ENCODE data around the gene PPP1R36.
"Not testable (repeated sequence)": the region's sequence is repeated elsewhere in the genome, so short reads cannot be mapped to it uniquely, and the experiment has no call there.

The PPP1R36 gene

DNA sequence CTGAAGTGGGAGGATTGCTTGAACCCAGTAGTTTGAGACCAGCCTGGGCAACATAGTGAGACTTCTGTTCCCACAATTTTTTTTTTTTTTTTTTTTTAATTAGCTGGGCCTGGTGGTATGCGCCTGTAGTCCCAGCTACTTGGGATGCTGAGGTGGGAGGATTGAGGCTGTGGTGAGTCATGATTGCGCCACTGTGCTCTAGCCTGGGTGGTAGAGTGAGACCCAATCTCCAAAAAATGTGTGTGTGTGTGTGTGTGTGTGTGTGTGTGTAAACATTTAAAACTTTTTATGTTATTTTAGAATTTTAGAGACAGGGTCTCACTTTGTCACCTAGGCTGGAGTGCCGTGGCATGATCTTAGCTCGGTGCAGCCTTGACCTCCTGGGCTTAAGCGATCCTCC is 6.8 kb downstream of the PPP1R36 start:
- H3K4me3 ChIP-seq (ENCODE audit: low read length): no peak overlapping the region
- no peaks in the 10 kb centered on the region for H3K9me3 ChIP-seq (replicated peaks; ENCODE audit: insufficient read depth, low read length)
- no peaks in the 10 kb centered on the region for H3K4me1 ChIP-seq (ENCODE audit: low read length)
- no peaks in the 10 kb centered on the region for H3F3A ChIP-seq (ENCODE audit: insufficient read depth, low read length)
- no peaks in the 10 kb centered on the region for H3K9me2 ChIP-seq (replicated peaks; ENCODE audit: insufficient read depth, low read length)
- no peaks in the 10 kb centered on the region for H3K27me3 ChIP-seq (replicated peaks; ENCODE audit: insufficient read depth, low read length)
- TF ChIP-seq, protein P1, sequence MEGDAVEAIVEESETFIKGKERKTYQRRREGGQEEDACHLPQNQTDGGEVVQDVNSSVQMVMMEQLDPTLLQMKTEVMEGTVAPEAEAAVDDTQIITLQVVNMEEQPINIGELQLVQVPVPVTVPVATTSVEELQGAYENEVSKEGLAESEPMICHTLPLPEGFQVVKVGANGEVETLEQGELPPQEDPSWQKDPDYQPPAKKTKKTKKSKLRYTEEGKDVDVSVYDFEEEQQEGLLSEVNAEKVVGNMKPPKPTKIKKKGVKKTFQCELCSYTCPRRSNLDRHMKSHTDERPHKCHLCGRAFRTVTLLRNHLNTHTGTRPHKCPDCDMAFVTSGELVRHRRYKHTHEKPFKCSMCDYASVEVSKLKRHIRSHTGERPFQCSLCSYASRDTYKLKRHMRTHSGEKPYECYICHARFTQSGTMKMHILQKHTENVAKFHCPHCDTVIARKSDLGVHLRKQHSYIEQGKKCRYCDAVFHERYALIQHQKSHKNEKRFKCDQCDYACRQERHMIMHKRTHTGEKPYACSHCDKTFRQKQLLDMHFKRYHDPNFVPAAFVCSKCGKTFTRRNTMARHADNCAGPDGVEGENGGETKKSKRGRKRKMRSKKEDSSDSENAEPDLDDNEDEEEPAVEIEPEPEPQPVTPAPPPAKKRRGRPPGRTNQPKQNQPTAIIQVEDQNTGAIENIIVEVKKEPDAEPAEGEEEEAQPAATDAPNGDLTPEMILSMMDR (IDR thresholded peaks at IDR 0.05; ENCODE audit: low read length): no peak
- TF ChIP-seq EZH2phosphoT487 (IDR thresholded peaks at IDR 0.05; ENCODE audit: low read length): no peak
- no peak for TF ChIP-seq EZH2 (optimal IDR thresholded peaks at IDR 0.05; ENCODE audit: low read depth, low read length)
- no peaks in the 10 kb centered on the region for H3K79me2 ChIP-seq (ENCODE audit: low read length)
- no peak overlapping the region for H3K9ac ChIP-seq (ENCODE audit: low read length)
- no peak overlapping the region for H3K4me2 ChIP-seq (ENCODE audit: low read depth, low read length)
- H3K36me3 ChIP-seq (replicated peaks; ENCODE audit: insufficient read depth, low read length): no peaks in the 10 kb centered on the region
- no peak overlapping the region for H3K27ac ChIP-seq (ENCODE audit: low read length)
- no peak for DNase-seq
- no peak overlapping the region for H2AFZ ChIP-seq (ENCODE audit: low read length)
- no peaks in the 10 kb centered on the region for H4K20me1 ChIP-seq (ENCODE audit: insufficient read depth, low read length)

- not testable (repeated sequence) for H4K20me1 ChIP-seq (ENCODE audit: insufficient read depth, low read length); H3K27ac ChIP-seq (ENCODE audit: low read length); DNase-seq; H3K27me3 ChIP-seq (replicated peaks; ENCODE audit: insufficient read depth, low read length); H3K4me2 ChIP-seq (ENCODE audit: low read depth, low read length); H3K4me1 ChIP-seq (ENCODE audit: low read length); H3K36me3 ChIP-seq (replicated peaks; ENCODE audit: insufficient read depth, low read length); H3K79me2 ChIP-seq (ENCODE audit: low read length); H3F3A ChIP-seq (ENCODE audit: insufficient read depth, low read length); H3K9ac ChIP-seq (ENCODE audit: low read length); H3K9me3 ChIP-seq (replicated peaks; ENCODE audit: insufficient read depth, low read length); H3K9me2 ChIP-seq (replicated peaks; ENCODE audit: insufficient read depth, low read length); H2AFZ ChIP-seq (ENCODE audit: low read length); H3K4me3 ChIP-seq (ENCODE audit: low read length)
Measured at GRCh38 chr14:64558216-64558615, 8.5 kb downstream of the PPP1R36 start.

GRCh38 chr14:64561631-64562030 is 11.9 kb downstream of the PPP1R36 start:
- H3K27me3 ChIP-seq (replicated peaks; ENCODE audit: insufficient read depth, low read length): no peaks in the 10 kb centered on the region
- no peak for DNase-seq
- H3K4me2 ChIP-seq (ENCODE audit: low read depth, low read length): no peak overlapping the region
- H3F3A ChIP-seq (ENCODE audit: insufficient read depth, low read length): no peaks in the 10 kb centered on the region
- no peak overlapping the region for H3K27ac ChIP-seq (ENCODE audit: low read length)
- no peak overlapping the region for H3K4me3 ChIP-seq (ENCODE audit: low read length)
- H2AFZ ChIP-seq (ENCODE audit: low read length): no peak overlapping the region
- no peaks in the 10 kb centered on the region for H3K36me3 ChIP-seq (replicated peaks; ENCODE audit: insufficient read depth, low read length)
- TF ChIP-seq, protein P1 (IDR thresholded peaks at IDR 0.05; ENCODE audit: low read length): no peak
- TF ChIP-seq EZH2phosphoT487 (IDR thresholded peaks at IDR 0.05; ENCODE audit: low read length) (no peak), EZH2 (optimal IDR thresholded peaks at IDR 0.05; ENCODE audit: low read depth, low read length) (no peak)
- no peaks in the 10 kb centered on the region for H3K4me1 ChIP-seq (ENCODE audit: low read length)
- no peak overlapping the region for H3K9ac ChIP-seq (ENCODE audit: low read length)
- no peaks in the 10 kb centered on the region for H3K9me2 ChIP-seq (replicated peaks; ENCODE audit: insufficient read depth, low read length)
- no peaks in the 10 kb centered on the region for H3K79me2 ChIP-seq (ENCODE audit: low read length)
- H4K20me1 ChIP-seq (ENCODE audit: insufficient read depth, low read length): no peaks in the 10 kb centered on the region
- H3K9me3 ChIP-seq (replicated peaks; ENCODE audit: insufficient read depth, low read length): no peaks in the 10 kb centered on the region

GRCh38 chr14:64562436-64562835 is 12.7 kb downstream of the PPP1R36 start:
- Histone ChIP-seq H3K4me3 (ENCODE audit: low read length) (no peak overlapping the region), H4K20me1 (ENCODE audit: insufficient read depth, low read length) (no peaks in the 10 kb centered on the region), H3K27ac (ENCODE audit: low read length) (no peak overlapping the region), H3F3A (ENCODE audit: insufficient read depth, low read length) (no peaks in the 10 kb centered on the region), H3K4me1 (ENCODE audit: low read length) (no peaks in the 10 kb centered on the region), H3K9me2 (replicated peaks; ENCODE audit: insufficient read depth, low read length) (no peaks in the 10 kb centered on the region), H2AFZ (ENCODE audit: low read length) (no peak overlapping the region), H3K9me3 (replicated peaks; ENCODE audit: insufficient read depth, low read length) (no peaks in the 10 kb centered on the region), H3K36me3 (replicated peaks; ENCODE audit: insufficient read depth, low read length) (no peaks in the 10 kb centered on the region), H3K79me2 (ENCODE audit: low read length) (no peaks in the 10 kb centered on the region), H3K9ac (ENCODE audit: low read length) (no peak overlapping the region), H3K27me3 (replicated peaks; ENCODE audit: insufficient read depth, low read length) (no peaks in the 10 kb centered on the region), H3K4me2 (ENCODE audit: low read depth, low read length) (no peak overlapping the region)
- no peak for DNase-seq
- TF ChIP-seq, protein P1 (IDR thresholded peaks at IDR 0.05; ENCODE audit: low read length): no peak
- TF ChIP-seq EZH2 (optimal IDR thresholded peaks at IDR 0.05; ENCODE audit: low read depth, low read length) (no peak), EZH2phosphoT487 (IDR thresholded peaks at IDR 0.05; ENCODE audit: low read length) (no peak)
